ENCODE results near the gene EVI2B.

The EVI2B gene

DNA sequence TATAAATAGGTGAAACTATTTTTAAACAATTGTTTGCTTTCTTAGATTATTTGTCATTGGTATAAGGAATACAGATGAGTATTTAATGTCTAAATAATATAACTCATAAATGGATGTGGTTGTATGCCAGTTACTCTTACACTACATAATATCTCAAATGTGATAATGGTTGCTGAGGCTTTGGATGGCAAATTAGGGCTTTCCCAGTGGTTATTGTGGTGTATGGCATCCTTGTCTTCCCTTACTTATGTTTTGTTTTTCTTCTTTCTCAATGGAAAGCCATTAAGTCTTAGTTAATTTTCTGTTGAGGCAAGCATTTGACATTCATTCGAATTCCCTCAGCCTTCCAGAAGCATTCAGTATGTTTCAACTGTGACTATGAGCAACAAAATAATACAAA is 27.3 kb downstream of the EVI2B start:
- TF ChIP-seq, protein P1, sequence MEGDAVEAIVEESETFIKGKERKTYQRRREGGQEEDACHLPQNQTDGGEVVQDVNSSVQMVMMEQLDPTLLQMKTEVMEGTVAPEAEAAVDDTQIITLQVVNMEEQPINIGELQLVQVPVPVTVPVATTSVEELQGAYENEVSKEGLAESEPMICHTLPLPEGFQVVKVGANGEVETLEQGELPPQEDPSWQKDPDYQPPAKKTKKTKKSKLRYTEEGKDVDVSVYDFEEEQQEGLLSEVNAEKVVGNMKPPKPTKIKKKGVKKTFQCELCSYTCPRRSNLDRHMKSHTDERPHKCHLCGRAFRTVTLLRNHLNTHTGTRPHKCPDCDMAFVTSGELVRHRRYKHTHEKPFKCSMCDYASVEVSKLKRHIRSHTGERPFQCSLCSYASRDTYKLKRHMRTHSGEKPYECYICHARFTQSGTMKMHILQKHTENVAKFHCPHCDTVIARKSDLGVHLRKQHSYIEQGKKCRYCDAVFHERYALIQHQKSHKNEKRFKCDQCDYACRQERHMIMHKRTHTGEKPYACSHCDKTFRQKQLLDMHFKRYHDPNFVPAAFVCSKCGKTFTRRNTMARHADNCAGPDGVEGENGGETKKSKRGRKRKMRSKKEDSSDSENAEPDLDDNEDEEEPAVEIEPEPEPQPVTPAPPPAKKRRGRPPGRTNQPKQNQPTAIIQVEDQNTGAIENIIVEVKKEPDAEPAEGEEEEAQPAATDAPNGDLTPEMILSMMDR (conservative IDR thresholded peaks at IDR 0.05; ENCODE audit: low read depth, low read length): no peak
- no peaks in the 10 kb centered on the region for H3K27me3 ChIP-seq (ENCODE audit: insufficient read depth, low read depth)
- no peak overlapping the region for H3K4me2 ChIP-seq
- no peaks in the 10 kb centered on the region for H3K36me3 ChIP-seq (ENCODE audit: insufficient read depth)
- H3K79me2 ChIP-seq (ENCODE audit: insufficient read depth, low read depth): no peaks in the 10 kb centered on the region
- no peaks in the 10 kb centered on the region for H4K20me1 ChIP-seq (ENCODE audit: insufficient read depth)
- H2AFZ ChIP-seq (ENCODE audit: low read depth): no peak overlapping the region
- H3K4me1 ChIP-seq (ENCODE audit: low read depth, poor library complexity, severe bottlenecking): no peaks in the 10 kb centered on the region
- H3K27ac ChIP-seq: no peak overlapping the region
- H3K4me3 ChIP-seq (IDR thresholded peaks at IDR 0.05; ENCODE audit: insufficient read depth, low read depth, low read length): no peak overlapping the region
- H3K9ac ChIP-seq: no peak overlapping the region

DNA sequence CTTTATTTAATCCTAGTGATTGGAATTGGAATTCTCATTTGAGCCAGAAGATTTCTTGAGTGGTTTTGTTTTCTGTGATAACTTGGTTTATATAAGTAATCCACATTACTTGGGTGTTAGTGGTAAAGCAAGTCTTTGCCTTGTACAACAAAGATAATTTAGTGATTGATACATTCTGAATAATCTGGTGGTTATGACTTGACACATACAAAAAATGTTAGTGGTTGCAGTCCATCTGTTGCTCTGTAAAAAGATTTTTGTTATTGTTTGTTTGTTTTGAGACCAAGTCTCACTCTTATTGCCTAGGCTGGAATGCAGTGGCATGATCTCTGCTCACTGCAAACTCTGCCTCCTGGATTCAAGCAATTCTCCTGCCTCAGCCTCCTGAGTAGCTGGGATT is 30.0 kb downstream of the EVI2B start:
- Histone ChIP-seq H3K4me1 (ENCODE audit: low read depth, poor library complexity, severe bottlenecking) (no peaks in the 10 kb centered on the region), H3K27me3 (ENCODE audit: insufficient read depth, low read depth) (no peaks in the 10 kb centered on the region), H3K79me2 (ENCODE audit: insufficient read depth, low read depth) (no peaks in the 10 kb centered on the region), H3K27ac (no peak overlapping the region), H2AFZ (ENCODE audit: low read depth) (no peak overlapping the region), H3K4me3 (IDR thresholded peaks at IDR 0.05; ENCODE audit: insufficient read depth, low read depth, low read length) (no peak overlapping the region), H4K20me1 (ENCODE audit: insufficient read depth) (no peaks in the 10 kb centered on the region), H3K9ac (no peak overlapping the region), H3K4me2 (no peak overlapping the region), H3K36me3 (ENCODE audit: insufficient read depth) (no peaks in the 10 kb centered on the region)
- TF ChIP-seq, protein P1 (conservative IDR thresholded peaks at IDR 0.05; ENCODE audit: low read depth, low read length): no peak

DNA sequence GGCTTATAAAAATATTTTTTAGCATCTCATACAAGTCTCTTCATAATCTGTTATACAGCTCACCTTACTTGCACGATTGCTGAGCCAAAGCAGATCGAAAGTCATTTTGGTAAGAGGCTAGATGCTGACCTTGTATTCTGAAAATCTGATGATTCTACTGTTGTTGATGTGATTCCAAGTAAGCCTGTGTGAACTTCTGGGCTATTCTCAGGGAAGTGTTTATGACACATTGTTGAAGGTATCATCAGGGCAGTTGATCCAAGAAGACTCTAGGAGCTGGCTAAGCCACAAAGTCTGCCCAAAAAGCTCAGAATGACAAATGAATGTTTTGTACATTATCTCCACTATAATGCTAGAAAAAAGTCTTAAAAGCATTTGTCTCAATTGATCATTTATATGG is 32.8 kb downstream of the EVI2B start:
- Histone ChIP-seq H3K4me1 (ENCODE audit: low read depth, poor library complexity, severe bottlenecking) (no peaks in the 10 kb centered on the region), H2AFZ (ENCODE audit: low read depth) (no peak overlapping the region), H3K4me2 (no peak overlapping the region), H3K27me3 (ENCODE audit: insufficient read depth, low read depth) (no peaks in the 10 kb centered on the region), H3K79me2 (ENCODE audit: insufficient read depth, low read depth) (no peaks in the 10 kb centered on the region), H3K27ac (no peak overlapping the region), H3K4me3 (IDR thresholded peaks at IDR 0.05; ENCODE audit: insufficient read depth, low read depth, low read length) (no peak overlapping the region), H3K36me3 (ENCODE audit: insufficient read depth) (no peaks in the 10 kb centered on the region), H3K9ac (no peak overlapping the region), H4K20me1 (ENCODE audit: insufficient read depth) (no peaks in the 10 kb centered on the region)
- TF ChIP-seq, protein P1 (conservative IDR thresholded peaks at IDR 0.05; ENCODE audit: low read depth, low read length): no peak

GRCh38 chr17:31279401-31279800 is 34.5 kb downstream of the EVI2B start:
- Histone ChIP-seq H3K4me1 (ENCODE audit: low read depth, poor library complexity, severe bottlenecking) (no peaks in the 10 kb centered on the region), H3K27ac (no peak overlapping the region)
- TF ChIP-seq, protein P1 (conservative IDR thresholded peaks at IDR 0.05; ENCODE audit: low read depth, low read length): no peak

More at GRCh38 chr17:31279401-31279800, 34.5 kb downstream of the EVI2B start:
- Histone ChIP-seq H3K79me2 (ENCODE audit: insufficient read depth, low read depth) (no peaks in the 10 kb centered on the region), H3K4me2 (no peak overlapping the region), H3K4me3 (IDR thresholded peaks at IDR 0.05; ENCODE audit: insufficient read depth, low read depth, low read length) (no peak overlapping the region), H2AFZ (ENCODE audit: low read depth) (no peak overlapping the region), H3K27me3 (ENCODE audit: insufficient read depth, low read depth) (no peaks in the 10 kb centered on the region), H3K36me3 (ENCODE audit: insufficient read depth) (no peaks in the 10 kb centered on the region), H3K9ac (no peak overlapping the region), H4K20me1 (ENCODE audit: insufficient read depth) (no peaks in the 10 kb centered on the region)

Data from KMS-11 (cell line).